Measurements from ENCODE around the gene APEH. TPM values are rescaled to one million over a fixed set of nuclear protein-coding genes. Genes with fewer than 3 reads are reported as not detected.

Gene APEH
- total RNA-seq, 1 donor from 2014 or later, result 66.7 TPM

DNA sequence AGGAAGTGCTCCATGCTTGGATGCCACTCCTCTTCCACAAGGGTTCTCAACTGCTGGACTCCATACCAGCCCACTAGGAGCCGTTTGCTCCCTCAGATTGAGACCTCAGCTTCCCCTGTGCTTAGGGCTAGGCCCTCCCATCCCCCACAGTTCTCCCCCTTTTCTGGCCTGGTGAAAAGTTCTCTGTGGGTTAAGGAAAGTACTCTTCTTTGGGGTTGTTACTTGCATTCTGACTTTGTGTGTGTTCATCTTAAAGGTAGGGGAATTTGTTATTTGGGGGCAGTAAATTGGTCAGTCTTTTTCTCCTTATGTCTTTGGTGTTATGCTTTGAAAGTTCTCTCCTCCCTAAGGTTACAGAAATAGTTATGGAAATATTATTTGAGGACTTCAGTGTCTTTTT is 24.0 kb upstream of the APEH start:
- DNase-seq (ENCODE audit: low spot score), result no peak

- no peak for DNase-seq (ENCODE audit: low spot score)
Measured at GRCh38 chr3:49650637-49651036, 23.5 kb upstream of the APEH start.

- no peak for DNase-seq (ENCODE audit: low spot score)
Measured at GRCh38 chr3:49652218-49652902, 21.8 kb upstream of the APEH start.

DNA sequence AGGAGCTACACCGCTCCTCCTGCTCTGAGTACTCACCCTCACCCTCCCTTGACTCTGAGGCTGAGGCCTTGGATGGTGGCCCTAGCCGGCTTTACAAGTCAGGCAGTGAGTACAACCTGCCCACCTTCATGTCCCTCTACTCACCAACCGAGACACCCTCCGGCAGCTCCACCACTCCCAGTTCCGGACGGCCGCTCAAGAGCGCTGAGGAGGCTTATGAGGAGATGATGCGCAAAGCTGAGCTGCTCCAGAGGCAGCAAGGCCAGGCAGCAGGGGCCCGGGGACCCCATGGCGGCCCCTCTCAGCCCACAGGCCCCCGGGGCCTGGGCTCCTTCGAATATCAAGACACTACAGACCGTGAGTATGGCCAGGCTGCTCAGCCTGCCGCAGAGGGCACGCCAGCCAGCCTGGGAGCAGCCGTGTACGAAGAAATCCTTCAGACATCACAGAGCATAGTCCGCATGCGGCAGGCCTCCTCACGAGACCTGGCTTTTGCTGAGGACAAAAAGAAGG is 21.2 kb upstream of the APEH start:
- DNase-seq (ENCODE audit: low spot score), result no peak

DNA sequence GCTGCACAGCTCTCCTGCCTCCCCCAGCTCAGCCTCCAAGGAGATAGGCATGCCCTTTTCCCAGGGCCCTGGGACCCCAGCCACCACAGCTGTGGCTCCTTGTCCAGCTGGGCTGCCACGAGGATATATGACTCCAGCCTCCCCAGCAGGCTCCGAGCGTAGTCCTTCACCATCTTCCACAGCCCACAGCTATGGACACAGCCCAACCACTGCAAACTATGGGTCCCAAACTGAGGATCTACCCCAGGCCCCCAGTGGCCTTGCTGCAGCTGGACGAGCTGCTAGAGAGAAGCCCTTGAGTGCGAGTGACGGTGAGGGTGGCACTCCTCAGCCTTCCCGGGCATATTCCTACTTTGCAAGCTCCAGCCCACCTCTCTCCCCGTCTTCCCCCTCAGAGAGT is 20.5 kb upstream of the APEH start:
- no peak for DNase-seq (ENCODE audit: low spot score)

DNA sequence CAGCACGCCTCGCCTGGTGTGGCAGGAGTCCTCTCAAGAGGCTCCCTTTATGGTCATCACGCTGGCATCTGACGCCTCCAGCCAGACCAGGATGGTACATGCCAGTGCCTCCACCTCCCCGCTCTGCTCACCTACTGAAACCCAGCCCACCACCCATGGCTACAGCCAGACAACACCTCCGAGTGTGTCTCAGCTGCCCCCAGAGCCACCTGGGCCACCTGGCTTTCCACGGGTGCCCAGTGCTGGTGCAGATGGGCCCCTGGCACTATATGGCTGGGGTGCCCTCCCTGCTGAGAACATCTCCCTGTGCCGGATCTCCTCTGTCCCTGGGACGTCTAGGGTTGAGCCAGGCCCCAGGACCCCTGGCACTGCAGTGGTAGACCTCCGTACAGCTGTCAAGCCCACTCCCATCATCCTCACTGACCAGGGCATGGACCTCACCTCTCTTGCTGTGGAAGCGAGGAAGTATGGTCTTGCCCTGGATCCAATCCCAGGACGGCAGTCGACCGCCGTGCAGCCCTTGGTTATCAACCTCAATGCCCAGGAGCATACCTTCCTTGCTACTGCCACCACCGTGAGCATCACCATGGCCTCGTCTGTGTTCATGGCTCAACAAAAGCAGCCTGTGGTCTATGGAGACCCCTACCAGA is 19.9 kb upstream of the APEH start:
- DNase-seq (ENCODE audit: low spot score), result no peak

DNA sequence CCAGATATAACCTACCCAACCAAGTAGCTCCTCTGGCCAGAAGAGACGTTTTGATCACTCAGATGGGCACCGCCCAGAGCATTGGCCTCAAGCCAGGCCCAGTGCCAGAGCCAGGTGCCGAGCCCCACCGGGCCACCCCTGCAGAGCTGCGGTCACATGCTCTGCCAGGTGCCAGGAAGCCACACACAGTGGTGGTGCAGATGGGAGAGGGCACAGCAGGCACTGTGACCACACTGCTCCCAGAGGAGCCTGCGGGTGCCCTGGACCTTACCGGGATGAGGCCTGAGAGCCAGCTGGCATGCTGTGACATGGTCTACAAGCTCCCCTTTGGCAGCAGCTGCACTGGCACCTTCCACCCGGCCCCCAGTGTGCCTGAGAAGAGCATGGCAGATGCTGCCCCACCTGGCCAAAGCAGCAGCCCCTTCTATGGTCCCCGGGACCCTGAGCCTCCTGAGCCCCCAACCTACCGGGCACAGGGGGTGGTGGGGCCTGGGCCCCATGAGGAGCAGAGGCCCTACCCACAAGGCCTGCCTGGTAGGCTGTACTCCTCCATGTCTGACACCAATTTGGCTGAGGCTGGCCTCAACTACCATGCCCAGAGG is 19.1 kb upstream of the APEH start:
- DNase-seq (ENCODE audit: low spot score), result no peak

- DNase-seq (ENCODE audit: low spot score), result no peak
Measured at GRCh38 chr3:49655731-49656285, 18.3 kb upstream of the APEH start.

GRCh38 chr3:49656541-49657112 is 17.5 kb upstream of the APEH start:
- DNase-seq (ENCODE audit: low spot score), result no peak

DNA sequence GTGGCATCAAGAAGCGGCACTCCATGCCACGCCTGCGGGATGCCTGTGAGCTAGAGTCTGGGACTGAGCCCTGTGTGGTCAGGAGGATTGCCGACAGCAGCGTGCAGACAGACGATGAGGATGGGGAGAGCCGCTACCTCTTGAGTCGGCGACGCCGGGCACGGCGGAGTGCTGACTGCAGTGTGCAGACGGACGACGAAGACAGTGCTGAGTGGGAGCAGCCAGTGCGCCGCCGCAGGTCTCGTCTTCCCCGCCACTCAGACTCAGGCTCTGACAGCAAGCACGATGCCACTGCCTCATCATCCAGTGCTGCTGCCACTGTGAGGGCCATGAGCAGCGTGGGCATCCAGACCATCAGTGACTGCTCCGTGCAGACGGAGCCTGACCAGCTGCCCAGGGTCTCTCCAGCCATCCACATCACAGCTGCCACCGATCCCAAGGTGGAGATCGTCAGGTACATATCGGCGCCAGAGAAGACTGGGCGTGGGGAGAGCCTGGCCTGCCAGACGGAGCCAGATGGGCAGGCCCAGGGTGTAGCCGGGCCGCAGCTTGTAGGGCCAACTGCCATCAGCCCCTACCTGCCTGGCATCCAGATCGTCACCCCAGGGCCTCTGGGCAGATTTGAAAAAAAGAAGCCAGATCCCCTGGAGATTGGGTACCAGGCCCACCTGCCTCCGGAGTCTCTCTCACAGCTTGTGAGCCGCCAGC is 16.8 kb upstream of the APEH start:
- no peak for DNase-seq (ENCODE audit: low spot score)

GRCh38 chr3:49658711-49659110 is 15.4 kb upstream of the APEH start:
- DNase-seq (ENCODE audit: low spot score), result no peak

DNA sequence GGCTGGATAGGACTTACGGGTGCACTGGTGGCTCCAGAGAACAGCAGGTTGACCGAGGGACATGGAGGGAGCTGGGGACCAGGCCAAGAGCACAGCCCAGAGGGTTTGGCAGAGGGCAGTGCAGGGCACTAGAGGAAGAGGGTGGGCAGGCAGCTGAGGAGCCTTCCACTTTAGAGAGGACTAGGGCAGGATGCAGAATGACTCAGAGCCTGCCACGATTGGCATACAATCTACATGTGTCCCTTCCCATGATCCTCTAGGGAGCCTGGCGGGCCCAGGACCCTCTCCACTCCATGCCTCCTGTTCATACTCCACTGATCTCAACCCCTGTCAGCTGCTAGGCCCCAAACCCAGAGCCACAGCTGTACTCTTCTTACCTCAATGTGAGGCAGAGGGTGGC is 14.4 kb upstream of the APEH start:
- no peak for DNase-seq (ENCODE audit: low spot score)

GRCh38 chr3:49661281-49661680 is 12.9 kb upstream of the APEH start:
- DNase-seq (ENCODE audit: low spot score), result no peak

DNA sequence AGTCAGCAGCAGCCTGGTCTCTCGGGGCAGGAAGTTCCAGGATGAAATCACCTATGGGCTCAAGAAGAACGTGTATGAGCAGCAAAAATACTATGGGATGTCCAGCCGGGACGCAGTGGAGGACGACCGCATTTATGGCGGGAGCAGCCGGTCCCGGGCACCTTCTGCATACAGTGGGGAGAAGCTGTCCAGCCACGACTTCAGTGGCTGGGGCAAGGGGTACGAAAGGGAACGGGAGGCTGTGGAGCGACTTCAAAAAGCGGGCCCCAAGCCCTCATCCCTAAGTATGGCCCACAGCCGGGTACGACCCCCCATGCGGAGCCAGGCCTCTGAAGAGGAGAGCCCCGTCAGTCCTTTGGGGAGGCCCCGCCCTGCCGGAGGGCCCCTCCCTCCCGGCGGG is 12.1 kb upstream of the APEH start:
- no peak for DNase-seq (ENCODE audit: low spot score)

GRCh38 chr3:49662720-49663413 is 11.3 kb upstream of the APEH start:
- DNase-seq (ENCODE audit: low spot score), result no peak

DNA sequence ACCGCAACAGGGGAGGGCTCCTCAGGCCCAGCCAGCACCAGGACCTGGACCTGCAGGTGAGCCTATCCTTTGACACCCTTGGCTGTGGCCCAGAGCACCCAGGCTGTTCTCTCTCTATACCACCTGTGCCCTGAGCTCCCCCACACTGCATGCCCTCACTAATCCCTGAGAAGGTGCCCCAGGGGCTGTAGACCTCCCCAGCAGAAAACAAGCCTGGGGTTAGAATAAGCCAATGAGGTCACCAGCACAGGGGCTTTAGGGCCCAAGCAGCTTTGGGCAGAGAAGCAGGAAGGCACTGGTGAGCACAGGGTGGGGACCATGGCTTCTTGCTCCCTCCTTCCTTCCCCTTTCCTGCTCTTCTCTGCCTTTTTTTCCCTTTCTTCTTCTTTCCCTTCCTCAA is 10.3 kb upstream of the APEH start:
- no peak for DNase-seq (ENCODE audit: low spot score)

DNA sequence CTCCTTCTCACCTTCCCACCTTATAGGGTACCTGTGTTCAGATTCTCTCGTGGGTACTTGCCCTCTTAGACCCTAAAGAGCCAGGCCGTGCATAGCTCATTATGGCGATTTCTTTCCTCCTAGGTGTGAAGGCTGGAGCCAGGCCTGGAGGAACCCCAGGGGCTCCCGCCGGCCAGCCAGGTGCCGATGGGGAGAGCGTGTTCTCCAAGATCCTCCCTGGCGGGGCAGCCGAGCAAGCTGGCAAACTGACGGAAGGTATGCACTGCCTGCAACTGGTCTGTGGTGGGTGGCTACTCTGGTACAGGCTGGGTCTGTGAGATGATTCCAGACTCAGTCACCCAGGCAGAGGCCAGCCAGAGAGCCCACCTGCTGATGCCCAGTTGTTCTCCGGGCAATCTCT is 9.9 kb upstream of the APEH start:
- DNase-seq (ENCODE audit: low spot score), result no peak

DNA sequence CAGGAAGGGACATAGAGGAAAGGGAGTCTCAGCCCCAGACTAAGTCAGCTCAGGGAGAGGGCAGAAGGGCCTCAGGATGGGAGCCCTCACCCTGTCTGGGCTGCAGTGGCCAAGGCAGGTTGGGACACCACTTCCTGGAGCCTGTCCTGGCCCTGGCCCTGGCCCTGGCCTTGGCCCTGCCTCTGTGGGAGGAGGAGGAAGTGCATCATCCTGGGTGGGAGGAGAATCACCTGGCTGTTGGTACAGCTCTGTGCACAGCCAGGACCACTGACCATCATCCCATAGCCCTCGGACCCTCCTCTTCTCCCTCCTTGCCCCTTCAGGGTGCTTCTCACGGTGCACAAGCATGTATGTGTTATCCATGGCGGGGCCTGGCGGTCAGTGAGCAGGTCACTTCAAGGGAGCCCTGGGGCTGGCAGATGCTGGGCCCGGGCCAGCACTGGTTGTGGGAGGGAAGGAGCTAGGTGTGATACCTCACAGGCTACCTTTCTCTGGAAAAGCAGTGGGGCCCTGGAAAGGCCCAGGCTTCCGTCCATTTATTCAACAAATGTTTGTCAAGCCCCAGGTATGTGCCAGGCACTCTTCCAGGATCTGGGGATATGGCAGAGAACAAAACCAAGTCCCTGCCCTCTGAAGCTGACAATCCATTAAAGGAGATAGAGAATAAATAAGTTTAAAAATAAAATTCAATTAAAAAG is 8.2 kb upstream of the APEH start:
- DNase-seq (ENCODE audit: low spot score), result no peak

- DNase-seq (ENCODE audit: low spot score), result no peak
Measured at GRCh38 chr3:49666592-49666991, 7.6 kb upstream of the APEH start.

GRCh38 chr3:49667701-49668413 is 6.3 kb upstream of the APEH start:
- DNase-seq (ENCODE audit: low spot score), result no peak

Data from umbilical cord (tissue), 2 donors.